ENCODE measurements around the gene LPAR1.

Gene LPAR1

GRCh38 chr9:110949081-110949480 is 89.2 kb downstream of the LPAR1 start:
- DNase-seq: no peak

- DNase-seq: no peak
These were observed 90.7 kb downstream of the LPAR1 start for GRCh38 chr9:110947491-110948044.

DNA sequence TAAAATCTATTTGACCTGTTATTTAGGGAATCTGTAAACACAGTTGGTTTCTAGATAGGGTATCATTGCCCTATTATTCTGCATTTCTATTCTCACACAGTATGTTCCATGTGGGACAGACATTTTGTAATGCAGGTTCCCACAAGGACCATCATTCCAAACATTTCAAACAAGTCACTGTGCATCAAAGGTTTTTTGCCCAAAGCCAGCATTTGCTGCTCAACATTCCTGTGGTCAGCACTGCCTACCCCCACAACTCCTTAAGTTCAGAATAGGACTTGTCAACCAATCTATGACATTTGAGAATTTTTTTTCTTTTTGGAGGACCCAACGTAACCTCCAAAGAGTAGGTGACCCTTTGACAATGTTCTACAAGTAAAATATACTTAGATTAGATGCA is 95.7 kb downstream of the LPAR1 start:
- no peak for DNase-seq

- no peak for DNase-seq
These were observed 97.2 kb downstream of the LPAR1 start for GRCh38 chr9:110940951-110941557.

DNA sequence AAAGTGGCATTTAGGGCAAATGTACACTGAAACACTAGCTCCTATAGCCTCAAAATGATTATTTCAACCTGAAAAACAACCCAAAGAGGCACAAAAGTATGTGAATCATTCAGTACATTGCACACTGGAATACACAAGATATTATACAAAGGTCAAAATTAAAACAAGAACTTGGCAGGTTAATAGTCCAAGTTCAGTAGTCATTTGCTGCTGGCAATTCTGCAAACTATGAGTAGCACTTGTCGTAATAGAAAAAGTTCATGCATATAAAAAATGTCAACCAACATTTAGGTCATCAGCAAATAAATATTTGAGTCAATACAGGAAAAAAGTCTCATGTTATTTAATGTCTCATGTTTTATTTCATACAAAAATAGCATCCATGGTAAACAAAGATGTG is 98.7 kb downstream of the LPAR1 start:
- no peak for DNase-seq

- no peak for DNase-seq
These were observed 99.2 kb downstream of the LPAR1 start for GRCh38 chr9:110939047-110939446.

DNA sequence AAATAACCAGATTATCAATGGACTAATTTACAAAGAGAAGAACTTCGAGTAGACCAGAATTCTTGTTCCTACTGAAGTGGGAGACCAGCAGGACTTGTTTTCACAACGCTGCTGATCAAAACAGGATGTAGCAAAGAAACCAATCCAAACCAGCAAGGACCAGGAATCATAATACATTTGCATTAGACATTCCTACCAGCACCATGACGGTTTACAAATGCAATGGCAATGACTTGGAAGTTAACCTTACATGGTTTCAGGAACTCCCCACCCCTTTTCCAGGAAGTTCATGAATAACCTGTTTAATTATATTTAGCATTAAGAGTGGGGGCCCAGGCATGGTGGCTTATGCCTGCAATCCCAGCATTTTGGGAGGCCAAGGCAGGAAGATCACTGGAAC is 100.0 kb downstream of the LPAR1 start:
- no peak for DNase-seq

GRCh38 chr9:110936719-110937452 is 101.4 kb downstream of the LPAR1 start:
- DNase-seq: no peak

DNA sequence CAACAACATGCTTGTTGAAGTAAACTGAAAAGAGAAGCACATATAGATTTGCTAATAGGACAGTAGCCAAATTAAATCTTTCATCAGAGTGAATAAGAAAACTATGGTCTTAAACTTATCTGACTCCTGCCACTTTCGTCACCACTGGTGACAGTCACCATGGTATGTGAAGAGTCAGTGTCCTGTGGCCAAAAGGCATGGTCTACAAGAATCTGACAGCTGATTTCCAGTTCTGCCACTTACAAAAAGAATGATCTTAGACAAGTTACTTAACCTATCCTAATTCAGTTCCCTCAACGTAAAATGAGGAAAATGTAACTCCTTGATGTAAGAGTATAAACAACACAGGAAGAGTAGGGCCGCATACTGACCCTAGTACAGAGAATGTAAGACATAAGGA is 102.0 kb downstream of the LPAR1 start:
- no peak for DNase-seq

DNA sequence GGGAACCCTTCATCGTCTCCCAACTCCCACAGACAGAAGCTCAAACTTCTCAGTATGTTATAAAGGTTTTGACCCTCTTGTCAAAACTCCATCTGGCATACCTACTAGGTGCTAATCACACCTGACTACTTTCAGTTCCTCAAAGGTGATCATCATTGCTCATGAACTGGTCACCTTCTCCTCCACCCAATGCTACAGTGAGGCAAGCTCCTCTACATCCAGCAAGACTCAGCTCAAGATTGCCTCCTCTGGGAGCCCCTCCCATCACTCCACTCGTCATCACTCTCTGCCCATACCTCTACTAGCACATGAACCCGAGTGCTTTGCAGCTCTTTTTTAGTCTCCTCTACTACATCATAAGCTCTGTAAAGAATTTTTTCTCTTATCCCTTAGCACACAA is 102.4 kb downstream of the LPAR1 start:
- DNase-seq: no peak

DNA sequence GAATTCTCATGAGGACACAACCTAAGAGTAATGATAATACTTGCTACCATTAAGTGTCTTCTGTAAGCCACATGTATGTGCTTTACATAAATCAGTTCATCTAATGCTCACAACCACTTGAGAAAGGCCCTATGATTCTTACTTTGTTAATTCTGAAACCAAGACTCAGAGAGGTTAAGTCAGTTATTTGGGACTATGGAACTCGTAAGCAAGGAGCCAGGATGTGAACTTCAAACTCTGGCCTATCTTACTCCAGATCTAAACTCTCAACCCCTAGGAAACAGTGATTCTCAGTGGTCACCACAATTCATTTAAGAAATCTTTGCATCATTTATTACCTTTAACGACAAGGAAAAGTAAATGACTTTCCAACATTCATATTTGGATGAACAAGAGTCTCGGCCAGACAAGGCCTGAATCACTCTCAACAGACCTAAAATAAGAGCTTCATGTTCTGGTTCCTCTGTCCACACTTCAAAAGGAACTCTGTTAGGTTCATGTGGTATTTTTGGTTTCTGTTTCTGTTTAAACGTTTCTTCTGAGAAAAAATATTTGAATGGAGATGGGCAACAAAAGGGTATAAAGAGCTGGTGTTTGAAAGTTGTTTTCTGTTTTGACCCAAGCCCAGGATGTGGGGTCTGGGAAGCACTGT is 104.8 kb downstream of the LPAR1 start:
- DNase-seq: no peak

DNA sequence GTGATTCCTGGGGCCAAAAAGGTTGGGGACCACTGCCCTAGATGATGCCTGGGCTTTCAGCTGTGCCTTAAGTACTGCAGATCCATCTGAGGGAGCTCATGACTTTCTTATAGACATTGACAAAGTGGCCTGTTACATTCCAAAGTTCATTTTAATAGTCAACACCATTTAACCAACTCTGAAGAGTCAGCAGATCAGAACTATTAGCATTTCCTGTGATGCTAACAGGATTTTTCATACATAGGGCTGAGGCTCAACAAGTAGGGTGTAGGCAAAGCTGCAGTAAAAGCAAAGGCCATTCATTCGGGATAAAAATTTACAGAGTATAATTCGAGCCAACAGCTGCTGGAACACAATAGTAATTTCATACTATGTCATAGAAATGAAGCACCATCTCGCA is 105.4 kb downstream of the LPAR1 start:
- no peak for DNase-seq

GRCh38 chr9:110928599-110928998 is 109.7 kb downstream of the LPAR1 start:
- no peak for DNase-seq

DNA sequence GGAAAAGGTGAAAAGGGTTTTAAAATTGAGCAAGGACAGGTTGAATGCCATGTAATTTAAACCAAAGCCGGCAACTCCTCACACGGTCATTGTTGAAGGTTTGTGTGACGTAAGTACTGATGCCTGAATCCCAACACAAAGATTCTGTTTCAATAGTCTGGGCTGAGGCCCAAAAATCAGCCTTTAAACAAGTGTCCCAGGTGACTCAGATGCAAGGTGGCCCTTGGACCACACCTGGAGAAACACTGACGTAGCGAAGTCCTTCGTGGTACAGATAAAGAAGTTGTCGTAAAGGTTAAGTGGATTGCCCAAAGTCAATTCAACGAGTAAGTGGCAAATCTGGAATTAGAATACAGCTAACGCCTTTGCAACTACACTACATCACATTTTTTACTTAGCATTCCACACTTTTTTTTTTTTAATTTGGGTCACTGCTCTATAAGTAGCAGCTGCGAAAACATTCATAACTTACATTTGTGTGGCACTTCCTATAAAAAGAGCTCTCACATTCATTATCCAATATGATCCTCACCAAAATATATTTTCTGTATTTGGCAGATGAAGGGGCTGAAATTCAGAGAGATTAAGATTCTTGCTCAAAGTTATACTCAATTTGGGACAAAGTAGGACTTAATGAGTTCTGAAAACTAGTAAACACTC is 111.3 kb downstream of the LPAR1 start:
- no peak for DNase-seq

- no peak for DNase-seq
These were observed 114.7 kb downstream of the LPAR1 start for GRCh38 chr9:110923601-110924000.

DNA sequence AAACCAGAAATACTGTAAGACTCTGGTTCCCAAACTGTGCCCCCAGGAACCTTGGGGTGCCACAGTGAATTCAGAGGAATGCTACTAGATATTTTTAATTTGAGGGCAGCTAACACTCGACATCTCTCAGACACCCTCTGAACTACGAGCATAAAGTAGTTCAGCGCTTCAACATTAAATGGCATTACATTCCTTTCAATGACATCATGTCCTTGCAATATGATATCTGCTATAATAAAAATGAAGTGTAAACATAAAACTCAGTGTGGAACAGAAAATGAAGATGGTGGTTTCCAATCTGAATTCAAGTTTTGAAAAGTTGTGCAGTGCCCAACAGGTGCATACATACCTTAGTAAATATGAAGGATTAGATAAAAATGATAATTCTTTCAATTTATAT is 116.1 kb downstream of the LPAR1 start:
- DNase-seq: no peak

DNA sequence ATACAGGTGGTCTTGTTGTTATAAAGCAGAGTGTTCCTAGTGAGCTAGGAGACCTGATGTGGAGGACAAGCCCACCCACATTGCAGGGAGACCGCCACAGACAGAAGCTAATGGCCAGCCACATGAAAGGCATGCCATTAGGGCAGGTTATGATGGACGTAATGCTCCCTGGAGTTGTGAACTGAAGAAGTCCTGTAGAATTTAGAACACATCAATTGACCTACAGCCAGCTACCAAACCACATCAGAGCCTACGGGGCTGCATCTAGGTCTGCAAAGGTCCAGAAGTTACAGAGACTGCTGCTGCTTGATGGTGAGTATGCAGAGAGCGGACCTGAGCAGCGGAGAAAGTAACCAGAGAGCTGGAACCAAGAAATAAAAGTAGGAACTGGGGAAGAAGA is 116.6 kb downstream of the LPAR1 start:
- DNase-seq: no peak

GRCh38 chr9:110919609-110920008 is 118.7 kb downstream of the LPAR1 start:
- no peak for DNase-seq

DNA sequence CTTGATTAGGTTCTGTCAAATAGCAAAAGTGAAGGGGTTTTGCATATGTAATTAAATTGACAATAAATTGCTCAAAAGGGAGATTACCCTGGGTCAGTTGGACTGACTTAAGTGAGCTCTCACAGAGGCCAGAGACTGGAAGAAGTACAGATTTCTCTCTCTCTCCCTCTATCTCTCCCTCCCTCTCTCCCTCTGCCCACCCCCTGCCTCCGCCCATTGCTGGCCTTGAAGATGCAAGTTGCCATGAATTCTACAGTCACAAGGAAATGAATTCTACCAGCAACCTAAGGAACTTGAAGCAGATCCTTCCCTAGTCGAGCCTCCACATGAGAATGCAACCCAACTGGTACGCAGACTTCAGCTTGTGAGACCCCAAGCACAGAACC is 119.2 kb downstream of the LPAR1 start:
- no peak for DNase-seq

DNA sequence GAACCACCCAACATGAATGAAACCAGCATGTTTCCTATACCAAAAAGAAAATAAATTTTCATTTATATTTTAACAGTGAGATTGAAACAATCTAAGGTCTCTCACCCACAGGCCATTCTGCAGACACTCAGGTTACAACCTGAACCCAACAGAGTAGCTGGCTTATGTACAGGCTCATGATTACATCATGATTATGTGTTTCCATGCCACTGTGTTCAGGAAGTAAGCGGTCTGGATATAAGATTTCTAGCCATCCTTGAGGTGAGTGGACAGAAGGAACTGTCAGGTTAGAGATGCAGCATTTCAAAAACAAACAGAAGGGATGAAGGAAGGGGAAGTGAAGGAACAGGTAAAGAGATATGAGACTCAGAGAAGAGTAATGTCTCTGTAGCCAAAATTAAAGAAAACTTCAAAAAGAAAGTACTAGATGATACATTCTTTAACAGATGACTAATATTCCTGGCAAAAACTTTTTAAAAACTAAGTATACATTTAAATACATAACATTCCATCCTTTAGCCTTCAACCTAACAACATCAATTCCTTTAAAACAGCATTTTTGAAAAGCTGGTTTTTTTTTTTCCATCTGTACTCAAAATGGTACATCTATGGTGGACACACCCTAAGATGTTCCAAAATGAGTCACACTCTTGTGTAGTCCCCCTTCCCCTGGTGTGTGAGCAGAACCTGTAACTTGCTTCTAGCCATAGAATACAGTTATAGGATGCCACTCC is 119.8 kb downstream of the LPAR1 start:
- DNase-seq: no peak

DNA sequence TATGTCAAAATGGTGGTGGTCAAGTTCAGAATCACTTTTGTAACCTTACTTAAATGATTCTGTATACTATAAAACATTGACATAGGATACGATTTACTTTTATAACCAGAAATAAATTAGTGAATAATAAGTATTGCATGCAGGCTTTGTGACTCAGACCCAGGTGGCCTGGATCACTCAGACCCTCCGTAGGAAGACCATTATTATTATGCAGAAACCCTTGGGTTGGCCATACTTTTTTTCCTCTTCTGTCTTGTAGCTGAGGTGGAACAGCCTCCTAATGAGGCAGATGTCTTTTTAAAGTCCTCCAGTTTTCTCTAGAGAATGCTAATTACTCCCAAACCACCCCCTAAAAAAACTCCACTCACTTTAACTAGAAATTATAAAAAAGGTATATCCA is 121.9 kb downstream of the LPAR1 start:
- DNase-seq: no peak

GRCh38 chr9:110912419-110913291 is 125.6 kb downstream of the LPAR1 start:
- no peak for DNase-seq
